ENCODE measurements around the gene THSD7A.

DNA sequence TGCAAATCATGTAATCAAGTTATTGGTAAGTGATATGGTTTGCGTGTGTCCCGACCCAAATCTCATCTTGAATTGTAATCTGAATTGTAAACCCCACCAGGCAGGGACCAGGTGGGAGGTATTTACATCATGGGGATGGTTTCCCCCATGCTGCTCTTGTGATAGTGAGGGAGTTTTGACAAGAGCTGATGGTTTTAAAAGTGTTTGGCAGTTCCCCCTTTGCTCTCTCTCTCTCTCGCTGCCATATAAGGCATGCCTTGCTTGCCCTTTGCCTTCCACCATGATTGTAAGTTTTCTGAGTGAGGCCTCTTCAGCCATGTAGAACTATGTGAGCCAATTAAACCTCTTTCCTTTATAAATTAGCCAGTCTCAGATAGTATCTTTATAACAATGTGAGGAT is 302.6 kb downstream of the THSD7A start:
- TF ChIP-seq, protein P1, sequence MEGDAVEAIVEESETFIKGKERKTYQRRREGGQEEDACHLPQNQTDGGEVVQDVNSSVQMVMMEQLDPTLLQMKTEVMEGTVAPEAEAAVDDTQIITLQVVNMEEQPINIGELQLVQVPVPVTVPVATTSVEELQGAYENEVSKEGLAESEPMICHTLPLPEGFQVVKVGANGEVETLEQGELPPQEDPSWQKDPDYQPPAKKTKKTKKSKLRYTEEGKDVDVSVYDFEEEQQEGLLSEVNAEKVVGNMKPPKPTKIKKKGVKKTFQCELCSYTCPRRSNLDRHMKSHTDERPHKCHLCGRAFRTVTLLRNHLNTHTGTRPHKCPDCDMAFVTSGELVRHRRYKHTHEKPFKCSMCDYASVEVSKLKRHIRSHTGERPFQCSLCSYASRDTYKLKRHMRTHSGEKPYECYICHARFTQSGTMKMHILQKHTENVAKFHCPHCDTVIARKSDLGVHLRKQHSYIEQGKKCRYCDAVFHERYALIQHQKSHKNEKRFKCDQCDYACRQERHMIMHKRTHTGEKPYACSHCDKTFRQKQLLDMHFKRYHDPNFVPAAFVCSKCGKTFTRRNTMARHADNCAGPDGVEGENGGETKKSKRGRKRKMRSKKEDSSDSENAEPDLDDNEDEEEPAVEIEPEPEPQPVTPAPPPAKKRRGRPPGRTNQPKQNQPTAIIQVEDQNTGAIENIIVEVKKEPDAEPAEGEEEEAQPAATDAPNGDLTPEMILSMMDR (conservative IDR thresholded peaks at IDR 0.05; ENCODE audit: low read depth, low read length), result no peak
- no peak for TF ChIP-seq SMC3 (IDR thresholded peaks at IDR 0.05; ENCODE audit: low read depth, low read length)

Data from IMR-90 (cell line).